DND-41 (cell line): Measurements from ENCODE around the gene ZCCHC14.

Source experiments
- EZH2 ChIP-seq: IDR thresholded peaks from 3 replicates; pipeline ENCODE4 v1.6.1; 2012; ENCODE audit warnings: borderline replicate concordance, low read depth, mild to moderate bottlenecking, moderate library complexity, low read length, inconsistent platforms; ENCODE audit not compliant: severe bottlenecking
- TF ChIP-seq, protein P1 (sequence below): IDR thresholded peaks from 2 replicates; pipeline ENCODE4 v1.5.1; 2012; ENCODE audit warnings: borderline replicate concordance, low read length, moderate library complexity, mild to moderate bottlenecking; ENCODE audit not compliant: poor library complexity, severe bottlenecking; ENCODE audit errors: extremely low read depth

GRCh38 chr16:87437327-87437726 is 55.5 kb downstream of the ZCCHC14 start:
- TF ChIP-seq, protein P1, sequence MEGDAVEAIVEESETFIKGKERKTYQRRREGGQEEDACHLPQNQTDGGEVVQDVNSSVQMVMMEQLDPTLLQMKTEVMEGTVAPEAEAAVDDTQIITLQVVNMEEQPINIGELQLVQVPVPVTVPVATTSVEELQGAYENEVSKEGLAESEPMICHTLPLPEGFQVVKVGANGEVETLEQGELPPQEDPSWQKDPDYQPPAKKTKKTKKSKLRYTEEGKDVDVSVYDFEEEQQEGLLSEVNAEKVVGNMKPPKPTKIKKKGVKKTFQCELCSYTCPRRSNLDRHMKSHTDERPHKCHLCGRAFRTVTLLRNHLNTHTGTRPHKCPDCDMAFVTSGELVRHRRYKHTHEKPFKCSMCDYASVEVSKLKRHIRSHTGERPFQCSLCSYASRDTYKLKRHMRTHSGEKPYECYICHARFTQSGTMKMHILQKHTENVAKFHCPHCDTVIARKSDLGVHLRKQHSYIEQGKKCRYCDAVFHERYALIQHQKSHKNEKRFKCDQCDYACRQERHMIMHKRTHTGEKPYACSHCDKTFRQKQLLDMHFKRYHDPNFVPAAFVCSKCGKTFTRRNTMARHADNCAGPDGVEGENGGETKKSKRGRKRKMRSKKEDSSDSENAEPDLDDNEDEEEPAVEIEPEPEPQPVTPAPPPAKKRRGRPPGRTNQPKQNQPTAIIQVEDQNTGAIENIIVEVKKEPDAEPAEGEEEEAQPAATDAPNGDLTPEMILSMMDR: no peak
- TF ChIP-seq EZH2: no peak
